IMR-90 (cell line): ENCODE data around the gene SESN3. TPM values are rescaled to one million over a fixed set of nuclear protein-coding genes. Genes with fewer than 3 reads are reported as not detected.

ENCODE experiments used
- ATAC-seq: fragments of 200-7000 bp; cut with Tn5 transposase; 2 replicates; pipeline ENCODE4 v1.9.1; 2020; ENCODE audit warnings: low read depth, mild to moderate bottlenecking, moderate library complexity
- BruUV-seq: library from RNA; stranded (reverse); fragments of 400-500 nt; replicated peaks from 2 replicates; lab custom pipeline; 2021; lab: Mats Ljungman, UMichigan
- CTCF ChIA-PET: fragments of 300-600 bp; formaldehyde crosslinking; extraction: SDS; loops from one replicate; lab custom pipeline; 2021; ENCODE audit warnings: antibody characterized with exemption; lab: Yijun Ruan, JAX
- POLR2A ChIA-PET: fragments of 300-600 bp; sonication (Branson Sonifier 250); formaldehyde crosslinking; loops from one replicate; lab custom pipeline; 2022; ENCODE audit warnings: antibody characterized with exemption; ENCODE audit not compliant: unreplicated experiment; lab: Charles Lee
- DNase-seq: peaks from one replicate; pipeline ENCODE4 v3.0.0; 2013
- H2AFZ ChIP-seq: replicated peaks from 2 replicates; pipeline ENCODE3; 2013; ENCODE audit warnings: low read length, mild to moderate bottlenecking; ENCODE audit not compliant: poor library complexity
- H2AK5ac ChIP-seq: 2 replicates; pipeline ENCODE4 v1.6.1; 2013; ENCODE audit warnings: low read depth, low read length, inconsistent platforms
- H2AK9ac ChIP-seq: replicated peaks from 2 replicates; pipeline ENCODE3; 2013; ENCODE audit warnings: mild to moderate bottlenecking, low read depth, low read length, moderate library complexity; ENCODE audit not compliant: poor library complexity
- H2BK120ac ChIP-seq: 2 replicates; pipeline ENCODE4 v1.6.1; 2013; ENCODE audit warnings: low read depth, low read length, inconsistent platforms
- H2BK15ac ChIP-seq: 3 replicates; pipeline ENCODE4 v1.6.1; 2013; ENCODE audit warnings: low read depth, low read length, inconsistent platforms
- H2BK20ac ChIP-seq: 2 replicates; pipeline ENCODE4 v1.6.1; 2013; ENCODE audit warnings: low read depth, mild to moderate bottlenecking, inconsistent platforms, low read length, moderate library complexity
- H2BK5ac ChIP-seq: 2 replicates; pipeline ENCODE4 v1.6.1; 2013; ENCODE audit warnings: mild to moderate bottlenecking, low read depth, low read length, inconsistent platforms; ENCODE audit not compliant: poor library complexity, severe bottlenecking
- H3K14ac ChIP-seq: replicated peaks from 2 replicates; pipeline ENCODE4 v1.6.1; 2013; ENCODE audit warnings: low read depth, low read length, inconsistent platforms
- H3K18ac ChIP-seq: 2 replicates; pipeline ENCODE4 v1.6.1; 2013; ENCODE audit warnings: low read depth, low read length, control low read depth
- H3K23ac ChIP-seq: 2 replicates; pipeline ENCODE4 v1.6.1; 2013; ENCODE audit warnings: low read depth, low read length, inconsistent platforms
- H3K27ac ChIP-seq: 2 replicates; pipeline ENCODE4 v1.5.1; 2013; ENCODE audit warnings: mild to moderate bottlenecking, control low read depth, low read length; ENCODE audit not compliant: insufficient read depth
- H3K27me3 ChIP-seq: 2 replicates; pipeline ENCODE4 v1.6.1; 2013; ENCODE audit warnings: low read length; ENCODE audit not compliant: control insufficient read depth, insufficient read depth
- H3K36me3 ChIP-seq: 2 replicates; pipeline ENCODE4 v1.6.1; 2013; ENCODE audit warnings: low read length, mixed read lengths; ENCODE audit not compliant: control insufficient read depth, insufficient read depth
- H3K4ac ChIP-seq: 2 replicates; pipeline ENCODE4 v1.6.1; 2013; ENCODE audit warnings: low read depth, low read length, inconsistent platforms
- H3K4me1 ChIP-seq: 2 replicates; pipeline ENCODE4 v1.6.1; 2013; ENCODE audit warnings: low read length, mixed read lengths; ENCODE audit not compliant: control insufficient read depth, insufficient read depth
- H3K4me2 ChIP-seq: 2 replicates; pipeline ENCODE4 v1.6.1; 2013; ENCODE audit warnings: low read depth, mild to moderate bottlenecking, control low read depth, low read length, moderate library complexity
- H3K4me3 ChIP-seq: 2 replicates; pipeline ENCODE4 v1.5.1; 2013; ENCODE audit warnings: low read depth, mild to moderate bottlenecking, control low read depth, low read length, moderate library complexity; ENCODE audit not compliant: insufficient read depth
- H3K56ac ChIP-seq: 2 replicates; pipeline ENCODE4 v1.6.1; 2013; ENCODE audit warnings: low read length, inconsistent platforms; ENCODE audit not compliant: insufficient read depth; ENCODE audit errors: extremely low read depth
- H3K79me1 ChIP-seq, 2 experiments: 2 replicates each; pipeline ENCODE4 v1.6.1; 2013; ENCODE audit warnings: low read length in 2 of 2, inconsistent platforms in 1 of 2, low read depth in 1 of 2
- H3K9ac ChIP-seq: 2 replicates; pipeline ENCODE4 v1.6.1; 2013; ENCODE audit warnings: low read depth, low read length, control low read depth
- H3K9me1 ChIP-seq: 2 replicates; pipeline ENCODE4 v1.6.1; 2013; ENCODE audit warnings: low read length, inconsistent platforms; ENCODE audit not compliant: insufficient read depth
- H3K9me3 ChIP-seq: 2 replicates; pipeline ENCODE4 v1.6.1; 2013; ENCODE audit warnings: low read length; ENCODE audit not compliant: control insufficient read depth, insufficient read depth
- H4K20me1 ChIP-seq: 2 replicates; pipeline ENCODE4 v1.6.1; 2013; ENCODE audit warnings: low read length, inconsistent platforms; ENCODE audit not compliant: insufficient read depth
- H4K5ac ChIP-seq: 2 replicates; pipeline ENCODE4 v1.6.1; 2013; ENCODE audit warnings: mild to moderate bottlenecking, low read depth, low read length, control low read depth
- H4K8ac ChIP-seq, 2 experiments: 2 replicates each; pipeline ENCODE4 v1.6.1; 2013; ENCODE audit warnings: low read depth in 2 of 2, low read length in 2 of 2, control low read depth in 1 of 2, inconsistent platforms in 1 of 2
- H4K91ac ChIP-seq: 2 replicates; pipeline ENCODE4 v1.6.1; 2013; ENCODE audit warnings: low read depth, low read length, inconsistent platforms; ENCODE audit not compliant: insufficient read depth
- CEBPB ChIP-seq: IDR thresholded peaks from 2 replicates; pipeline ENCODE4 v1.6.1; 2012; ENCODE audit warnings: low read depth, low read length, improper control_type of control experiment
- CTCF ChIP-seq: conservative IDR thresholded peaks from 2 replicates; pipeline ENCODE4 v1.5.1; 2012; ENCODE audit warnings: mild to moderate bottlenecking, low read depth, low read length, improper control_type of control experiment
- ELK1 ChIP-seq: fragments of 150-350 bp; IDR thresholded peaks from 2 replicates; pipeline ENCODE4 v1.6.1; 2016; ENCODE audit warnings: low read depth, mild to moderate bottlenecking, low read length, moderate library complexity, borderline replicate concordance
- FOS ChIP-seq: fragments of 150-350 bp; IDR thresholded peaks from 2 replicates; pipeline ENCODE4 v1.6.1; 2016; ENCODE audit warnings: low read depth, low read length
- RCOR1 ChIP-seq: IDR thresholded peaks from 2 replicates; pipeline ENCODE4 v1.6.1; 2012; ENCODE audit warnings: mild to moderate bottlenecking, low read length, improper control_type of control experiment; ENCODE audit not compliant: insufficient replicate concordance
- RFX5 ChIP-seq: IDR thresholded peaks from 2 replicates; pipeline ENCODE4 v1.8.0; 2012; ENCODE audit warnings: low read depth, mild to moderate bottlenecking, low read length, moderate library complexity
- WGBS, 2 experiments: methylation state at CpG; one replicate each; pipeline versions ENCODE4 v1.1.5 to v1.1.7; 2013; ENCODE audit warnings: missing lambda C conversion rate in 2 of 2; ENCODE audit not compliant: insufficient read length in 1 of 2; ENCODE audit errors: extremely low coverage in 2 of 2; 5-methylcytosine and 5-hydroxymethylcytosine counted together
- dilution Hi-C: fragments of 300-500 bp; cut with HindIII; formaldehyde crosslinking; loops from one replicate; pipeline ENCODE4 v1.14.3; 2018; ENCODE audit warnings: low sequenced_read_pairs; ENCODE audit not compliant: unreplicated experiment
- in situ Hi-C: fragments of 300-500 bp; cut with MboI; formaldehyde crosslinking; loops from 3 replicates; pipeline ENCODE4 v1.14.3; 2019; ENCODE audit warnings: low sequenced_read_pairs, inconsistent platforms, mixed read lengths
- intact Hi-C: fragments of 100-400 bp; cut with micrococcal nuclease; formaldehyde crosslinking; loops from 2 replicates; pipeline ENCODE4 v1.10.0; 2022
- polyA plus RNA-seq, 3 experiments: library from polyadenylated mRNA; depleted of rRNA; stranded (reverse); fragments of >200 nt; gene quantifications; 2 replicates each; pipeline ENCODE4 v1.2.3, GENCODE V29; 2012; ENCODE audit warnings: low replicate concordance in 1 of 3
- total RNA-seq: library from RNA; depleted of rRNA; stranded (reverse); fragments of >200 nt; gene quantifications from 2 replicates; pipeline ENCODE4 v1.2.3, GENCODE V29; 2012

Gene SESN3
- total and polyA plus RNA-seq, 2 of the 4 experiments (the other 2 are of a cell fraction): 2.0 to 7.7 TPM

- H3K79me1 ChIP-seq: no peaks in the 10 kb centered on the region
- H2BK5ac ChIP-seq: no peak overlapping the region
- no peak overlapping the region for H2AK9ac ChIP-seq
- CTCF ChIA-PET: no interaction called here
- H3K4ac ChIP-seq: no peak overlapping the region
- no peak overlapping the region for H3K27ac ChIP-seq
- no peak for DNase-seq
- BruUV-seq: no TSS peak
- POLR2A ChIA-PET: no interaction called here
- H3K23ac ChIP-seq: no peak overlapping the region
- H2AK5ac ChIP-seq: no peak overlapping the region
- intact Hi-C loops: loop anchor here (10.0 kb wide), 1 partner anchor 160 kb away; the partner anchor contains the start of genes CWC15 and KDM4D
- no peaks in the 10 kb centered on the region for H3K36me3 ChIP-seq
- no peak overlapping the region for H3K14ac ChIP-seq
- H2BK120ac ChIP-seq: no peak overlapping the region
- TF ChIP-seq CTCF: no peak
- TF ChIP-seq RFX5: no peak
- TF ChIP-seq CEBPB: no peak
- TF ChIP-seq RCOR1: no peak
- TF ChIP-seq ELK1: no peak
- TF ChIP-seq FOS: no peak
- no peak overlapping the region for H2BK20ac ChIP-seq
- H3K27me3 ChIP-seq: no peaks in the 10 kb centered on the region; the same call in 1 of the 2 replicates
- dilution Hi-C loops: no loop called here
- no peak overlapping the region for H3K9ac ChIP-seq
- H4K5ac ChIP-seq: no peak overlapping the region
- peaks cover 2% of the 10 kb centered on the region for H3K4me1 ChIP-seq
- no peak overlapping the region for H3K18ac ChIP-seq
- no peak overlapping the region for H3K4me3 ChIP-seq
- no peaks in the 10 kb centered on the region for H4K20me1 ChIP-seq
- no peak overlapping the region for H3K56ac ChIP-seq
- H3K9me3 ChIP-seq: no peaks in the 10 kb centered on the region
- H3K4me2 ChIP-seq: no peak overlapping the region
- H4K91ac ChIP-seq: no peak overlapping the region
- H2AFZ ChIP-seq: no peak overlapping the region
- no peak overlapping the region for H4K8ac ChIP-seq
- in situ Hi-C loops: no loop called here
- no peak overlapping the region for H2BK15ac ChIP-seq
- WGBS, 2 experiments: no CpG with 5 or more reads among the region's 6 CpGs
- H3K9me1 ChIP-seq: no peaks in the 10 kb centered on the region; the same call in 1 of the 2 replicates
- ATAC-seq: no peak
Observed at GRCh38 chr11:95135155-95135554, 95.8 kb downstream of the SESN3 start.
